NCI-H128 (cell line): ENCODE measurements around the gene PPP1R3G.
"Not testable (repeated sequence)": the region's sequence is repeated elsewhere in the genome, so short reads cannot be mapped to it uniquely, and the experiment has no call there.

Experiments
- DNase-seq: peaks from one replicate; lab custom pipeline; 2025; ENCODE audit not compliant: unreplicated experiment; lab: John Stamatoyannopoulos, UW

PPP1R3G gene

GRCh38 chr6:5084781-5085647 lies at the start of gene PPP1R3G:
Gene PPP1R3G, plus strand, starts transcription at chr6:5085341. Its CDS starts 145 bp downstream, at chr6:5085486.
- peak; percentile 50 for DNase-seq

DNA sequence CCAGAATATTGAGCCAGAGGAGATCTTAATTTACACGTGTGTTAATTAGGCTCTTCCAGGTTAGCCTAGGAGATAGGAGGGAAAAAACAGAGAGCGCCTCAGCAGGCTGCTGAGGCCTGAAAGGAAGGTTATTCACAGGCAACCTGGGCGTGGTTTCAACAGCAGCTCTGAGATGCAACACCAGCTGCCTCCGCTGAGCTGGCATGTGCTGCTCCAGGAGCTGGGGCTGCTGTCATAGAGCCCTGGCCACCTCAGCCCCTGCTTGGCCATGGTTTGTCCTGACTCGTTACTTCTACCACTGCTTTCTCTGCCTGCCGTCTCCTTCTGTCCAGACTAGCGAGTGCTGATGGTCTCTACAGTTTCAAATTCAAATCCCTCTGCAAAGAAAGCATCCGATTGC lies 48.9 kb upstream of the PPP1R3G start:
- no peak for DNase-seq

DNA sequence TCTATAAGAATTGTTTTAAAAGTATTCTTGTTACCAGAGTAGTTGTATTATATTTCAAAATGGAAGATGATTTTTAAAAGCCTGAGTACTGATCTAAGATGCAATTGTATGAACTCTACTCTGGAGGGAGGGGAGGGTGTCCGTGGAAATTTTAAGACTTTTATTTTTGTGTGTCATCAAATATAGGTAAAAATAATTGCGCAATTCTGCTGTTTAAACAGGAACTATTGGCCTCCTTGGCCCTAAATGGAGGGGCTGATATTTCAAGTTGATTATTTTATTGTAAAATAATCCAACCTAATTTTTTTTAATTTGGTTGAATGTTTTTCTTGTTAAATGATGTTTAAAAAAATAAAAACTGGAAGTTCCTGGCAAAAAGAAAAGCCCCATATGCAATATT lies 43.2 kb upstream of the PPP1R3G start:
- DNase-seq: no peak

DNA sequence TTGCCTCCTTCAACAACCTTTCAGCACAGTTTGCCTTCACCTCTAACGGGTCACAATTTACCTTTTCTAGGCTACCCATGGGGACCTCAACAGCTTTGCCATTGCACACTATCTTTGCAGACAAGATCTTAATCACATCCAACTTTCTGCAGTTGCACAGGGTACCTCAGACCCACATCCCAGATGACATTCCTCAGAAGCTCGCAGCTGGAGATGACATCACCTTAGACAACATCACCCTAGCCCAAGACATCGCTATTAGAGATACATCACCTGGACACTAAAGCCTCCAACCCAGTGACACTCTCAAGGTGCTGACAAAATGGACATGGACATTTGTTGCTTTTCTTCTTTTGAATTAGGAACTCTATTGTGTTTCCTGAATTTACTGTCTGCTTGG lies 42.7 kb upstream of the PPP1R3G start:
- DNase-seq: no peak

DNA sequence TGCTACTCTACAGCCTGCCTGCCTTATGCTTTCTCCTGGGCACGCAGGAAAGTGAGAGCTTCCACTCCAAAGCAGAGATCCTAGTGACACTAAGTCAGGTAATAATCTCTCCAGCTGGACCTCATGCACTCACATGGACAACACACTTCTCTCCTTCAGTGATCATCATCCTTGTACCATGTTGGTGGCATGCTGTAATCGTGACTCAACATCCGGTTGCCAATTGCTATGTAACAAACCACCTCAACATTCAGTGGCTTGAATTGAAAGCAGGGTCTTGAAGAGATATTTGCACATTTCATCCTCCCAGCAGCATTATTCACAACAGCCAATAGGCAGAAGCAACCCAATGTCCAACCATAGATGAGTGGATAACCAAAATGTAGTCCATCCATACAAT lies 40.3 kb upstream of the PPP1R3G start:
- no peak for DNase-seq

DNA sequence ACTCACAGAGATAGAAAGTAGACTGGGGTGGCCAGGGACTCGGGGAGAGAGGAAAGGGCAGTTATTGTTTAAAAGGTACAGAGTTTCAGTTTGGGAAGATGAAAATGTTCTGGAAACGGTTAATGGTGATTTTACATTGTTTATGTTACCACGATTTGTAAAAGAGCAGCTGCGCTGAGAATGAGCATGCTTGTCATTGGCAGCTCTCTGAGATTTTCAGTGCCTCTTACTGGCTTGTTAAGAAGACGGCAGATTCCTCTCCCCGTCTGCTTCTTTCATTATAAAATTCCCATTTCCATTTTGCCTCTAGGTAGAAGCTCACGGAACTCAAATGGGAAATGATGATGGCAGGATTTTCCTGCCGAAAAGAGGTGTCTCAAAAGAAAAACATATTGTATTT lies 39.7 kb upstream of the PPP1R3G start:
- no peak for DNase-seq

DNA sequence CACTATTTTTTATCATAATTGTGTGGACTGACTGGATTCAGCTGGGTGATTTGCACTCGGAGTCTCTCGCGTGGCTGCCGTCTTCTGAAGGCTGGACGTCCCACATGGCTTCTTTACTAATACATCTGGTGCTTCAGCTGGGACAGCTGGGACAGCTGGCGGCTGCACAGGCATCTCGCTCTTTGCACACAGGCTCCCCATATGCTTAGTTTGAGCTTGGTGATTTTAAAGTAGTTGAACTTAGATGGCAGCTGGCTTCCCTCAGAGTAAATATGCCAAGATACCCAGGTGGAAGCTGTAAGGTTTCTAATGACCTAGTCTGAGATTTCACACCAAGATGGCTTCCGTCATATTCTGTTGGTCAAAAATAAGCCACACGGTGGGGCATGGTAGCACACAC lies 38.7 kb upstream of the PPP1R3G start:
- DNase-seq: no peak

DNA sequence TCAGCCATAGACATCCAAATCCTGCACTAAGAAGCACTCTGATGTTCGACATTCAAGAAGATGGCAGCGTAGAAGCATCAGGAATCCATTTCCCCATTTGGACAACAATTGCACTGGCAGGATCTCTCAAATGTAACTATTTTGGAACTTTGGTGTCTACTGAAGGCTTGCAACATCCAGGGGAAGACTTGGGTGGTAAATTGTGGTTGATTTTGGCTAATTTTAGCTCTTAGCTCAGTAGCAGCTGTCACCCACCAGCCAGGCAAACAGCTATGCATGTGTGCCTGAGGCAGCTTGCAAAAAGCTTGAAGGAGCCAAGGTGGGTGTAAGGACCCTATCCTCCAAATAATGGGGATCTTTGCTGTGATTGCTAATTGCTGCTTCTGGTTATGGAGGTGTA lies 35.1 kb upstream of the PPP1R3G start:
- no peak for DNase-seq

DNA sequence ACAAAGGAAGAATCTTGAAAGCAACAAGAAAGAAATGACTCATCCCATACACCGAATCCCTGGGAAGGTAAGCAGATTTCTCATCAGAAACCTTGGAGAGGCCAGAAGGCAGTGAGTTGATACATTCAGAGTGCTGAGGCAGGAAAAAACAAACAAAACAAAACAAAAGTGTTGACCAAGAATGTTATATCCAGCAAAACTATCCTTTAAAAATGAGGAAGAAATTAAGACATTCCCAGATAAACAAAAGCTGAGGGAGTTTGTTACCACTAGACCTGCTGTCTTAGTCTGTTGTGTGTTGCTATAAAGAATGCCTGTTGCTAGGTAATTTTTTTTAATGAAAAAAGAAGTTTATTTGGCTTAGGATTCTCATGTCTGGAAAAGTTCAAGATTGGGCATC lies 33.7 kb upstream of the PPP1R3G start:
- DNase-seq: no peak

- no peak for DNase-seq
These were observed 32.1 kb upstream of the PPP1R3G start for GRCh38 chr6:5053038-5053437.

DNA sequence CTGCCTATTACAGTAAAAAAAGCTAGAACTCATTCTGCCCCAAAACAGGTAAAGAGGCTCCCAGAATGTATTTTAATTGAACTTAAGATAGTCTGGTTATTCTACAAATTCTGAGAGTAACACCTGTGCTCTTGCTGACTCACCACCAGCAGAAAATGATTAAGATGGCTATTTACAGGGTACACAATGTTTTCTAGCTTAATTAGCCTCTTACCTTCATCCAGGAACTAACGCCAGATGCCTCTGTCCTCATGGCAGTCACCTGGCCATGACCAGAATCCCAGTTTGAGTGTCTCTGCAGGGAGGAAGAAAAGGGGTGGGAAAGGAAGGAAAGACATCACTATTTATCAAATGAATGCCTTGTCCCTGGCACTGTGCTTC lies 31.3 kb upstream of the PPP1R3G start:
- DNase-seq: no peak

DNA sequence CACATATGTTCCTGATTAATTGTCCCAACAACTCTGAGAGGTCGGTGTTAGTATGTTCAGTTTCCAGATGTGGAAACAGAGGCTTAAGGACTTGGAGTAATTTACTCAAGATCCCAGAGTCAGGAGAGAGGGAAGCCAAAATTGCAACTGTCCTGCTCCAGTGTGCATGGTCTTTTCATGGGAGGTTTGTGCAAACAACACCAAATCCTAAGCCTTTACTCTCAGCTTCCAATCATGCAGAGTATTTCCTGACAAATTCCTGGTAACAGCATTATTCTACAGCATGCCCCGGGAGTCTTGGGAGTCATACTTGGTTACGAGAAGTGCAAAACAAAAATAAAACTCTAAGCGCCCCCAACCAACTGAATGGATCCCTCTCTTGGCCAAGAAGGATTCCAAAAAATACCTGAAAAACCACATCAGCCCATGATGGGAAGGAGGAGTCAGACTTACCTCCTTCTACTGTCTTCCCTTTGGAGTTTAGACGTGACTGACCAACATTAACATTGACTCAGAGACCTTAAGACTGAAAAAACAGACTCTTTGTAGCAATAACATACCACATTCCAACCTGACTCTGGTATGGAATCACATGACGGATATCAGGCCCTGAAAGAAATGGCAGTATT lies 30.8 kb upstream of the PPP1R3G start:
- no peak for DNase-seq

- DNase-seq: no peak
These were observed 30.0 kb upstream of the PPP1R3G start for GRCh38 chr6:5055118-5055517.

DNA sequence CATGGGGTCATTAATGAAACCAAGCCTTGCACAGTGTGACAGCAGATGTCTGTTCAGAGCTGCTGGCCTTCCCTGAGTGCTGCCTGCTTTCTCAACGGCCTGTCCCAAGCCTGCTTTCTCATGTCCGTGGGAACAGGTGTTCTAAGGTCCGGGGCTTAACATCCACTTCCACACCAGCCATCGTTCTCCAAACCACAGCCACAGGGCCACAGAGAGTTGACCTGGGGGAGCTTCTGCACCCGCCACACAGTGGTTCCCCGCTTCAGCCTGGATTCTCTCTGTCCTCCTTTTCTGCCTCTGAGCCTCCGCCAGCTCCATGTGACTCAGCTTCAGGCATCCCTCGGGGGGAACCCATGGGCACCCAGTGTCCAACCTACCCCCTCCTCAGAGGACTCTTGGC lies 26.9 kb upstream of the PPP1R3G start:
- no peak for DNase-seq

DNA sequence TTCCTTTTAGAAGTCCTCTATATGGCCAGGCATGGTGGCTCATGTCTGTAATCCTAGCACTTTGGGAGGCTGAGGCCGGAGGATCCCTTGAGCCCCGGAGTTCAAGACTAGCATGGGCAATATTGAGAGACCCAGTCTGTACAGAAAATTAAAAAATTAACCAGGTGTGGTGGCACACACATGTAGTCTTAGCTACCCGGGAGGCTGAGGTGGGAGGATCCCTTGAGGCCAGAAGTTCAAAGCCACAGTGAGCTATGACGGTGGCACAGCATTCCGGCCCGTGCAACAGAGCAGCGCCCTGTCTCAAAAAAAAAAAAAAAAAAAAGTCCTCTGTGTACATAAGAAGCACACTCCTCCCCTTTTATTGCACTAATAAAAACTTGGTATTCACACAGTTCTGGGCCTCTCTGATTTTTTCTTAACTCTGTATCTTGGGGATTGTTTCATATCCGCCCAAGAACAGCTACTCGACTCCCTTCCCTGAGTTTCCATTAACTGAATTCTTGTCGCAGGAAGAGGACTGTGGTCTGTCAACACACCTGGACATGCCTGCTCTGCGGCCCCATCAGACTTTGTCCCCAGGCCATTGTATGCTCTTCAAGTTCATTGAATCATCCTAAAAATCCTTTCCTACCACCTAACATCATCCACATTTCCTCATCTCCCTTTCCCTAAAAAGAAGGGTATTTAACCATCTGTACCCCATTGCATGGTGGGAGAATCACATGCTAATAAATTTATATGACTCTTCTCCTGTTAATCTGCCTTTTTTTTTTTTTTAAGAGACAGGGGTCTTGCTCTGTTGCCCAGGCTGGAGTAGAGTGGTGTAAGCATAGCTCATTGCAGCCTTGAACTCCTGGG lies 25.9 kb upstream of the PPP1R3G start:
- no peak for DNase-seq

GRCh38 chr6:5060439-5060838 lies 24.7 kb upstream of the PPP1R3G start:
- not testable (repeated sequence) for DNase-seq

DNA sequence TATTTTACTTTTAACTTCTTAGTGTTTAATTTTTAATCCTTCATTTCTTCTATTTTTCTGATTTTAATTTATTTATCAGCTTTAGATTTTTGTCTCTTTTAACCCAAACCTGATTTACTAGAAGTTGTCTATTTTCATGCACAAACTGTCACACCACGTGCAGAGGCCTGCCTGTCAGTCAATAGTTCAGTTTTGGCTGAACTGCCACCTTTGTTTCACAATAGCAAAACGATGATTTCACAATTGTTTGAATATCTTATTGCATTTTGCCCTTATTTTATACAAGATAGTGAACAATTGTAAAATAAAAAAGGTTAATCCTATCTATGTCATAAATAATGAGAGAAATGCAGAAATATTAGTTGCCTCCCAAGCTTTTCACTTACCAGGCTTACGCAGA lies 24.0 kb upstream of the PPP1R3G start:
- no peak for DNase-seq

DNA sequence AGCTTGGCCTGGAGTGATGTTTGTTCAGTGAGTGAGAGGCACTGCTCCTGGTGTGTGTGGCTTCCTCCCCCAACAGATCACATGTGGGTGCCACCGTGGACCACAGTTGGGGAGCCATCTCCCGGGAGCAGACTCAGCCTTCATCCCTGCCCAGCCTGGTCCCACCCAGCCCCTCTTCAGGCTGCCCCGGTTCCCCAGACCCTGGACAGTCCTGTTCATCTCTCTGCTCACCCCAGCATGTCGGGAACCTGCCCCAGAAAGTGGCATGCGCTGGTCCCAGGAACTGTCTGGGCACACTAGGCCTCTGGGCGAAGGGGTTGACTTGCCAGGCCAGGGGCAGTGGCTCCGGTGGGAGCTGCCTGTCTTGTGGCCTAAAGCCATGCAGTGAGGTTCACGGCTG lies 21.5 kb upstream of the PPP1R3G start:
- no peak for DNase-seq

DNA sequence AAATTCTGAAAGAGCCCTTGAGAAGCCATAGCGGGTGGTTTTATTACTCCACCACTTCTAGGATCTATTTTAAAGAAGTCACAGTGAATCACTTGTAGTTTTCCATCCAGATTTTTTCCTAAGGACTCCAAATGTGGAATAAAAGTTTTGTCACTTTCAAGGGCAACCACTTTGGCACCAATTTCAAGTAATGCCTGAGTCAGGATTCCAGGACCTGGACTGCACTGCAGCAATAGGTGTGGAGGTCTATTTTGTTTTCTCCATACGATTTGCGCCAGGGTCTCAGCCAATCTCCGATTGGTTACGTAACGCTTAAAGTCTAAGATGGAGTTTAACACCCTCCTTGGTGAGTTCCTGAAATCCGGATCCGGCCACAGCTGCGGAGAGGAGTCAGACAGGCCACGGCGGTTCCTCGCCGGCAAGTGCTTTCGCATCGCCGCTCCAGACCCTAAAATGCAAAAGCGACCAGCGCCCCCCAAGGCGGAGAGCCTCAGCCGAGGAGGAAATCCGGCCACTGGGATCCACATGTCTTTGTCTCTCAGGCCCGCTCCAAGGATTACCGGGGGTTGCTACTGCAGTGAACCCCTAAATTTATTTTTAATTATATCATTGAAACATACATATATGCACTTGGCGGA lies 18.6 kb upstream of the PPP1R3G start:
- no peak for DNase-seq

DNA sequence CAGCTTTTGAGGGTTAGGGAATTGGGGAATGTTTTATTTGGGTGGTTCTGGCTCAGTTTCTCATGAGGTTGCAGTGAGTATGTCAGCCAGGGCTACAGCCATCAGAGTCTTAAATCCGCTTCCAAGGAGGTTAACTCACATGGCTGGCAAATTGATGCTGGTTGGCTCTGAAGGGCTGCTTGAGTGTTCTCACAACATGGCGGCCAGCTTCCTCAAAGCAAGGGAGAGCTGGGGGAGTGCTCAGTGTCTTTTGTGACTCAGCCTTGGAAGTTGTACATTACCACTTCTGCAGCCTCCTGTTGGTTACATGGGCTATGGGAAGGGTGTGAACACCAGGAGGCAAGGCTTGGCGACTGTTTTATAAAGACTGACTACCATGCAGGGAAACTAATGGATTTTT lies 17.8 kb upstream of the PPP1R3G start:
- DNase-seq: no peak

DNA sequence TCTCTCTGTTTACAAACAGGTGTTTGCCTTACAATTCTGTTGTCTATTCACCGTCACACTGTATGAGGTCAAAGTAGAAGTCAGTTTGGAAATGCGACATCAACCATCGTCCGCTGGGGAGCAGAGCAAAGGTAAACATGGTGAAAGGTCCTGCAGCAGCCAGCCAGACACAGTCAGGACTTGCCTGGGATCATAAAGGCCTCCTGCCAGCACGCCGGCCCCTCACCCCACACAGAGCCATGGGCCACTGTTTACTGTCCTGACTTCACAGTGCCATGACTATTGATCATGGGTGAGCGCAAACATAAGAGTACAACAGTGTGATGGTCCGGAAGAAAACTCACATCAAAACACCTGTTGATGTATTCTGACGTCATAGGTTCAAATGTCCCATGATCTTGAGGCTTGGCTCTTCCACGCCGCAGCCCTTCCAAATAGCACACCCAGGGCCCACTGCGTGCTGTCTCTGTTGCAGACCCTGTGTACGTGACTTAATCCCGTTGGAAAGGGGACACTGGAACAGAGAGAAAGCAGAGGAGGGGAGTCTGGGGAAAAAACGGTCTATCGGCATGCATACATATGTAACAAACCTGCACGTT lies 16.9 kb upstream of the PPP1R3G start:
- no peak for DNase-seq
